Measurements from ENCODE around the gene PNMA8C.

- TF ChIP-seq, protein P1, sequence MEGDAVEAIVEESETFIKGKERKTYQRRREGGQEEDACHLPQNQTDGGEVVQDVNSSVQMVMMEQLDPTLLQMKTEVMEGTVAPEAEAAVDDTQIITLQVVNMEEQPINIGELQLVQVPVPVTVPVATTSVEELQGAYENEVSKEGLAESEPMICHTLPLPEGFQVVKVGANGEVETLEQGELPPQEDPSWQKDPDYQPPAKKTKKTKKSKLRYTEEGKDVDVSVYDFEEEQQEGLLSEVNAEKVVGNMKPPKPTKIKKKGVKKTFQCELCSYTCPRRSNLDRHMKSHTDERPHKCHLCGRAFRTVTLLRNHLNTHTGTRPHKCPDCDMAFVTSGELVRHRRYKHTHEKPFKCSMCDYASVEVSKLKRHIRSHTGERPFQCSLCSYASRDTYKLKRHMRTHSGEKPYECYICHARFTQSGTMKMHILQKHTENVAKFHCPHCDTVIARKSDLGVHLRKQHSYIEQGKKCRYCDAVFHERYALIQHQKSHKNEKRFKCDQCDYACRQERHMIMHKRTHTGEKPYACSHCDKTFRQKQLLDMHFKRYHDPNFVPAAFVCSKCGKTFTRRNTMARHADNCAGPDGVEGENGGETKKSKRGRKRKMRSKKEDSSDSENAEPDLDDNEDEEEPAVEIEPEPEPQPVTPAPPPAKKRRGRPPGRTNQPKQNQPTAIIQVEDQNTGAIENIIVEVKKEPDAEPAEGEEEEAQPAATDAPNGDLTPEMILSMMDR (IDR thresholded peaks at IDR 0.05), result no peak
- TF ChIP-seq POLR2AphosphoS5 (IDR thresholded peaks at IDR 0.05) (no peak), POLR2A (IDR thresholded peaks at IDR 0.05) (no peak), EP300 (IDR thresholded peaks at IDR 0.05) (no peak)
Observed at GRCh38 chr19:46463516-46463915, 34.8 kb upstream of the PNMA8C start.
